Measurements from ENCODE around the gene EFNB2.

The EFNB2 gene

GRCh38 chr13:106561551-106562170 is 26.2 kb upstream of the EFNB2 start:
- no peak for TF ChIP-seq CTCF (conservative IDR thresholded peaks at IDR 0.05; ENCODE audit: low read length)
- DNase-seq (ENCODE audit: low read depth): no peak

GRCh38 chr13:106560821-106561220 is 25.4 kb upstream of the EFNB2 start:
- no peak overlapping the region for H3K4me3 ChIP-seq (ENCODE audit: low read length)
- no peak for TF ChIP-seq CTCF (conservative IDR thresholded peaks at IDR 0.05; ENCODE audit: low read length)
- no peak for DNase-seq (ENCODE audit: low read depth)

More at GRCh38 chr13:106561551-106562170, 26.2 kb upstream of the EFNB2 start:
- H3K4me3 ChIP-seq (ENCODE audit: low read length): no peak overlapping the region

- TF ChIP-seq CTCF (conservative IDR thresholded peaks at IDR 0.05; ENCODE audit: low read length): no peak
- H3K4me3 ChIP-seq (ENCODE audit: low read length): no peak overlapping the region
- DNase-seq (ENCODE audit: low read depth): no peak
Observed at GRCh38 chr13:106558527-106558926, 23.1 kb upstream of the EFNB2 start.

- DNase-seq (ENCODE audit: low read depth): no peak
- TF ChIP-seq CTCF (conservative IDR thresholded peaks at IDR 0.05; ENCODE audit: low read length): no peak
Observed at GRCh38 chr13:106555631-106556328, 20.3 kb upstream of the EFNB2 start.

GRCh38 chr13:106551751-106552150 is 16.3 kb upstream of the EFNB2 start:
- no peak for DNase-seq (ENCODE audit: low read depth)
- no peak overlapping the region for H3K4me3 ChIP-seq (ENCODE audit: low read length)
- no peak for TF ChIP-seq CTCF (conservative IDR thresholded peaks at IDR 0.05; ENCODE audit: low read length)

More at GRCh38 chr13:106555631-106556328, 20.3 kb upstream of the EFNB2 start:
- no peak overlapping the region for H3K4me3 ChIP-seq (ENCODE audit: low read length)

GRCh38 chr13:106551350-106551749 is 15.9 kb upstream of the EFNB2 start:
- no peak for TF ChIP-seq CTCF (conservative IDR thresholded peaks at IDR 0.05; ENCODE audit: low read length)
- H3K4me3 ChIP-seq (ENCODE audit: low read length): no peak overlapping the region
- DNase-seq (ENCODE audit: low read depth): no peak

- no peak for DNase-seq (ENCODE audit: low read depth)
- no peak for TF ChIP-seq CTCF (conservative IDR thresholded peaks at IDR 0.05; ENCODE audit: low read length)
- no peak overlapping the region for H3K4me3 ChIP-seq (ENCODE audit: low read length)
Observed at GRCh38 chr13:106550570-106551135, 15.2 kb upstream of the EFNB2 start.
